ENCODE results near the gene ZFP3.
"Not testable (repeated sequence)": the region's sequence is repeated elsewhere in the genome, so short reads cannot be mapped to it uniquely, and the experiment has no call there.

ZFP3 gene

DNA sequence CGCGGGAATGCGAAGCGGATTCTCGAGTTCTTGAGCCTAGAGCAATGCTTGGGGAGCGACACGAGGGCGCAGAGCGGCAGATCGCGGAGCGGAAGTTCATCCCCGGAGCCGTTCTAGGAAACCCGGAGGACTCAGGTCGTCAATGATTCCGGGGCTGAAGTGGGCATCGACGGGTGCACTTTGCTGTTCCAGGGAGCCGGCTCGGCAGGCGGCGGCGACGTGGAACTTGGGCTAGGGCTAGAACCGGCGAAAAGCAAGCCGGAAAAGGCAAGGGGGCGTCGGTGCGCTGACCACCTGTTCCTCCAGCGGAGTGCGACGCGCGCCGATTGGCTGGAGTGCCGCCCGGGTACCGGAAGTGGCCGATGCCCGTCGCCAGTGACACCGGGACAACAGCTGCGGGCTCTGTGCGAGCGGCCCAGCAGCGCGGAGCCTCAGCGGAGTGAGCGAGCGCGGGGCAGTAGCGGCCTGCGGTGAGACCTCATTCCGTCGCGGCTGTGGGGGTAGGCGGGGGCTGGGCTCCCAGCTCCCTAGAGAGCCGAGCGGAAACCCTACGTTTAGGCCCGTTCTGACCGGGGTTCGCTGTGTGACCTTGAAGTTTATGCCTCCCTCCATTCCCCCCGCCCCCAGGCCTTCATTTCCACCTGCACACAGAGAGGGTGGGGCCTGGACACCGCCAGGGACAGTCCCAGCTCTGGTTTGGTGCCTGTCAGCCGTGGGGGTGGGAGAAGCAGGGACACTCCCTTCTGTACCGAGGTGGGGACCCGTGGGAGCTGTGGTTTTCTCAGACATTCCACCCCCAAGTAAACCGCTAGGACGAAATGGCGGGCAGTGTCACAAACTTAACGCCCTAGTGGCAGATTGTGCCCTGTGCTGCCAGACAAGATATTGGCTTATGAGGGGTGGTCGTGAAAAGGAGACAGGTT is at the start of gene ZFP3:
ZFP3 (plus strand) TSS at position 362 of the 923 bp plus-strand sequence. CDS start 13,038 bp downstream, outside the sequence.
- peak; percentile 35 for DNase-seq (ENCODE audit: low spot score)

DNA sequence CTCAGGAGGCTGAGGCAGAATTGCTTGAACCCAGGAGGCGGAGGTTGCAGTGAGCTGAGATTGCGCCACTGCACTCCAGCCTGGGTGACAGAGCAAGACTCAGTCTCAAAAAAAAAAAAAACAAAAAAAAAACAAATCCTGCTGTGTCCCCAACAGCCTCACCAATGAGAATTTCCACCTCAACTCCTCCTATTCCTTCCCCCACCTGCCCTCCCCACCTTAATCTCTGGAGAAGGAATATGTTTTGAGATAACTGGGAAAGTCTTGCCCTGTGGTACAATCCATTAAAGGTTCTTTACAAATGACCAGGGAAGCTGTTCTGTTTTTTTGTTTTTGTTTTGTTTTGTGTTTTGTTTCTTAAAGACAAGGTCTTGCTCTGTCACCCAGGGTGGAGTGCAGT is 48.1 kb upstream of the ZFP3 start:
- DNase-seq (ENCODE audit: low spot score), result not testable (repeated sequence)

- peak; percentile 90 for DNase-seq (ENCODE audit: low spot score)
Observed at GRCh38 chr17:5031365-5032082, 46.7 kb upstream of the ZFP3 start.

- DNase-seq (ENCODE audit: low spot score), result no peak
Observed at GRCh38 chr17:5032865-5033264, 45.4 kb upstream of the ZFP3 start.

DNA sequence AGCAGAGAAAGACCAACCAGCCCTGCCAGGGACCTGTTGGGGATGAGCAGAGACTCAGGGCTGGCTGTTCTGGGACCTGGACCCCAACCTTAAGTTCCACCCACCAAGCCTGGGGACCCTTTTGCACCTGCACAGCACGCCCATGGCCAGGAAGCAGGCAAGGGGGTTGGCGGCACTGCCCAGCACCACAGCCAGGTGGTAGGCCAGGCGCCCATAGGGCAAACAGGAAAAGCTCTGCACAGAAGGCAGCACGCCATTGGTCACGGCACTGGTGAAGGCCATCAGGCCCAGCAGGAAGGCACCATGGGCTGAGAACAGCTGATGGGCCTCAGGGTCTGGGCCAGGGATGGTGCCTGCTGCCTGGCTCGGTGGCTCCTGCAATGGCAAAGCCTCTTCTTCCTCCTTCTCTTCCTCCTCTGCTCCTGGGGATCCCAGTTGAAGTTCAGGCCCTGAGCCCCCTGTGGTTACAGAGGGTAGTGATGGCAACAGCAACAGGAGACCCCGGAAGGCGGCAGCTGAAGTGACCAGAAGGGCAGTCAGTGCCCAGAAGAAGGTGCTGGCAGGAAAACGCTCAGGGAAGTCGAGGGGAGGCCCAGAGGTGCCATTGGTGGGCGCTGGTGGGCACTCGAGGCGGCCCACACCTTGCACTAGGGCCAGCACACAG is 44.8 kb upstream of the ZFP3 start:
- no peak for DNase-seq (ENCODE audit: low spot score)

GRCh38 chr17:5034063-5034462 is 44.2 kb upstream of the ZFP3 start:
- no peak for DNase-seq (ENCODE audit: low spot score)

- DNase-seq (ENCODE audit: low spot score), result no peak
Observed at GRCh38 chr17:5034651-5035050, 43.6 kb upstream of the ZFP3 start.

DNA sequence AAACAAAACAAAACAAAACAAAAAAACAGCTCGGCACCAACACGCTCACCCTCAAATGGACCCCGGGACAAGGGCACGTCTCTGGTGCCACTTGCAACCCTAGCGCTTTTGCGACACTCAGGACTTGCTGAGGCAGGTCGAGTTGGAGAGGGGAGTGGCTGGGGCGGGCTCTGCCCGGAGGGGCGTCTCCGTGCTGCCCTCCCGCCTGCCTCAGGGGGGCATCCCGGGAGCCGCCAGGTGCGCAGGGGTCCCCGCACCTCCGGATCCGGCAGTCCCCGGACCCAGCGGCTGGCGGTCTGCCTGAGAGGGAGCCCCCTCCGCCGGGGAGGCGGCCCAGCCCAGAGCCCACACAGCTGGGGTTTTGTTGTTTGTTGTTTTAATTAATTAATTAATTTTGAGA is 43.0 kb upstream of the ZFP3 start, which contains the start of gene SLC52A1:
SLC52A1 (minus strand) TSS at position 112 of the 400 bp plus-strand sequence. CDS start 820 bp downstream, outside the sequence.
- no peak for DNase-seq (ENCODE audit: low spot score)

- no peak for DNase-seq (ENCODE audit: low spot score)
Observed at GRCh38 chr17:5042157-5043022, 35.9 kb upstream of the ZFP3 start.

GRCh38 chr17:5043524-5043923 is 34.7 kb upstream of the ZFP3 start:
- DNase-seq (ENCODE audit: low spot score), result no peak

DNA sequence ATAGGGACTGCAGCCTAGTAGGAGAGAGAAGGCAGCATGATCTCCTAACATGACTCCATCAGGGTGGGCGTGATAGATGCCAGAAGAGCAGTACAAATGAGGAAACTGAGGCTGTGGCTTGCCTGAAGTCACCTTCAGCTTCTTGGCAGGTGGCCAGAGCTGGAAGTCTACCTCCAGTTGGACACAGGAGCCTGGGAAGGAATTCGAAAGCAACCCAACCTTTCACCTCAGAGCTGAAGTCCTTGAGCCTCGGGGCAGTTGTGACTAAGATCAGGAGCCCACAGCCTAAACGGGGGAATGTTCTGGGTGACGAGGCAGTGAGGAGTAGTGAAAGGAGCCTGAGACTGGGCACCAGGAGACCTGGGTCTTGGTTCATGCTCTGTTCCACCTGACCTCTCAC is 33.6 kb upstream of the ZFP3 start:
- DNase-seq (ENCODE audit: low spot score), result no peak

DNA sequence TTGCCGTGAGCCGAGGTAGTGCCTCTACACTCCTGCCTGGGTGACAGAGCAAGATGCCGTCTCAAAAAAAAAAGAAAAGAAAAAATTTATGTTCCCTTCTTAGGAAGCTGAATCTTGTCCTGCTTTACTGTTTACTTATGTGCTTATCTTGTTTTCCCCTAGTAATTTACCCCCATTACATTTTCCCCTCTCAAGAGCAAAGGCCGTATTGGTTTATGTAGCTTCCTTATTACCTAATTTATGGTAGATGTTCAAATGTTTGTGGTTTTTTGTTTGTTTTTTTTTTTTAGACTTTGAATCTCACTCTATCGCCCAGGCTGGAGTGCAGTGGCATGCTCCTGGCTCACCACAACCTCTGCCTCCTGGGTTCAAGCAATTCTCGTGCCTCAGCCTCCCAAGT is 32.8 kb upstream of the ZFP3 start:
- no peak for DNase-seq (ENCODE audit: low spot score)

- DNase-seq (ENCODE audit: low spot score), result no peak
Observed at GRCh38 chr17:5047446-5047845, 30.8 kb upstream of the ZFP3 start.

GRCh38 chr17:5049314-5049841 is 28.9 kb upstream of the ZFP3 start:
- peak; percentile 16 for DNase-seq (ENCODE audit: low spot score)

DNA sequence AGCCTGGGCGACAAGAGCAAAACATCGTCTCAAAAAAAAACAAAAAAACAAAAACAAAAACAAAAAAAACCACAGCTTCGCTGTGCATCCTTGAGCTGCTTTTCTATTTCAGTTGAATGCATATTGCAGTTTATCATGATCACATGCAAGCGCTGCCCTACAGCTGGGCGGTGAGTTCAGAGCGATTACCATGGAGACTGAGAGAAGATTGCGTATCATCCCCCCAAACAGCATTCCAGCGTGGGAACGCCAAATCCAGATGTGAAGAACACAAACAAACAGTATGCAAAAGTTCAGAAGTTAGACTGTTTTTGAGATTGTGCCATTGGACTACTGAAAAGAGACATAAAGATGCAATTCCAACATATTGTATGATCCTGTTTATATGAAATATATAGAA is 28.0 kb upstream of the ZFP3 start:
- DNase-seq (ENCODE audit: low spot score), result no peak

DNA sequence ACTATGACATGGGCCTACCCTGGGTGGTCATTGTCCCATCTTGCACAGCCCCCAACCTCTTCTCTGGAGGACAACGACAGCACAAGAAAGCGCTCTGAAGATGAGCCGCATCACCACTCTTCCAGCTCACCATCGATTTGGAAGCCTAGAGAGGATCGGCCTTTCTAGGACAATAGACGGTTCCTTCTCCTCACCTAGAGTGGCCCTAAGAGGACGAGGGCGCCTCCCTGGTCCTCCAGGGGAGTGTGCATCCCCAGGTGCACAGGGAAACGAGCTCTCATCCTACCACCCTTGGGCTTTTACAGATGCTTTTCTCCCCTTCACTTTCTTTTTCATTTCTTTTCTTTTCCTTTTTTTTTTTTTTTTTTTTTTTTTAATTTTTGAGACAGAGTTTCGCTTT is 22.7 kb upstream of the ZFP3 start:
- no peak for DNase-seq (ENCODE audit: low spot score)

DNA sequence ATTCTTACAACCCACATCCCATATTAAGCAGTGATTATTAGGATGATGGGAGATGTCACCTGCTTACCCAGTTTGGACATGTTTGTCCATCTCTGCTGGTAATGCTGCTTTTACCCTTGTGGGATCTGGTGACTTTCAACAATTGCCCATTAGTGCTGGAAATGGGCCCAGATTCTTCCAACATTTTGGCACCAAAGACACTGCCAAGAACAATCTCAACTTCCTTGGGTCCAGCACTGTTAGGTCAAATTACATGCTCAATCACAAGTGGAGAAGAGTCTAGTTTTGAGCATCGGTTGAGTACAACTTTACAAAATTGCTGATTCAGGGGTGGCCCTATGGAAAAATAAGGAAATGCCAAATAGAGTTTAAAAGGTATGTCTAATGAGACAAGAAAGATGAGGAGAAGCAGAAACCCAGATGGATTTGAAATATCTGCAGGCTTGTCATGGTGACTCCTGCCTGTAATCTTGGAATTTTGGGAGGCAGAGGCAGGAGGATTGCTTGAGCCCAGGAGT is 13.0 kb upstream of the ZFP3 start:
- DNase-seq (ENCODE audit: low spot score), result no peak

DNA sequence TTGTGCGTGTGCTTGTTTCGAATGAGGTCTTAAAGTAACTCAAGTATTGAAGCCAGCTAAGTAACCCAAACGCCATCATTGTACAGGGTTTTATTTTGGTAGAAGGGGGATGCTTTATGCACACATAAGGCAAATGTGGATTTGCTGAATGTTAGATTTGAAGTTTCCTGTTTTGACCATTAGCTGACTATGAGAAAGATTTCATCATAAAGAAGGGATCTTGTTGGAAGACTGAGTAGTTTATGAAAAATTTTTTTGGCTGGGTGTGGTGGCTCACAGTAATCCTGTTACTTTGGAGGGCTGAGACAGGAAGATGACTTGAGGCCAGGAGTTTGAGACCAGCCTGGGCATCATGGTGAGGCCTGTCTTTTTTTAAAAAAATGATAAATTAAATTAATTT is 10.0 kb upstream of the ZFP3 start:
- no peak for DNase-seq (ENCODE audit: low spot score)

GRCh38 chr17:5069724-5070123 is 8.5 kb upstream of the ZFP3 start:
- DNase-seq (ENCODE audit: low spot score), result no peak

DNA sequence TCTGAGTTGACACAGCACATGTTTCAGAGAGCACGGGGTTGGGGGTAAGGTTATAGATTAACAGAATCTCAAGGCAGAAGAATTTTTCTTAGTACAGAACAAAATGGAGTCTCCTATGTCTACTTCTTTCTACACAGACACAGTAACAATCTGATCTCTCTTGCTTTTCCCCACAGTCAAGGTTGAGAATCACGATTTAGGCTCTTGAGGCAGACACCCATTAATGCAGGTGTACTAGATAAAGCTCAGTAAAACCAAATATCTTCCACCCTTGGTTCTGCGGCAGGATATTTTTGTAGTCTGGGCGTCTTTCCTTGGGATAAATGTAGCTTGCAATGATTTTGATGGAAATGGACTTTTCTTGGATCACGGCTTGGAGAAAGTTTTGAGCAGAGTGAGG is 2.8 kb upstream of the ZFP3 start:
- not testable (repeated sequence) for DNase-seq (ENCODE audit: low spot score)

DNA sequence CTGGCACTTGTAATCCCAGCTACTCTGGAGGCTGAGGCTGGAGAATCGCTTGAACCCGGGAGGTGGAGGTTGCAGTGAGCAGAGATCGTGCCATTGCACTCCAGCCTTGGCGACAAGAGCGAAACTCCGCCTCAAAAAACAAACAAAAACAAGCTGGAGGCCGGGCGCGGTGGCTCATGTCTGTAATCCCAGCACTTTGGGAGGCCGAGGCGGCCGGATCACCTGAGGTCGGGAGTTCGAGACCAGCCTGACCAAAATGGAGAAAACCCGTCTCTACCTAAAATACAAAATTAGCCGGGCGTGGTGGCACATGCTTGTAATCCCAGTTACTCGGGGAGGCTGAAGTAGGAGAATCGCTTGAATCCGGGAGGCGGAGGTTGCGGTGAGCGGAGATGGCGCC is 992 bp upstream of the ZFP3 start:
- DNase-seq (ENCODE audit: low spot score), result not testable (repeated sequence)
